ENCODE data around the gene AP2A1. TPM values are rescaled to one million over a fixed set of nuclear protein-coding genes. Genes with fewer than 3 reads are reported as not detected.
"Not testable (repeated sequence)": the region's sequence is repeated elsewhere in the genome, so short reads cannot be mapped to it uniquely, and the experiment has no call there.

AP2A1 gene
- 52.1 and 129 TPM in 2 replicates for total RNA-seq

DNA sequence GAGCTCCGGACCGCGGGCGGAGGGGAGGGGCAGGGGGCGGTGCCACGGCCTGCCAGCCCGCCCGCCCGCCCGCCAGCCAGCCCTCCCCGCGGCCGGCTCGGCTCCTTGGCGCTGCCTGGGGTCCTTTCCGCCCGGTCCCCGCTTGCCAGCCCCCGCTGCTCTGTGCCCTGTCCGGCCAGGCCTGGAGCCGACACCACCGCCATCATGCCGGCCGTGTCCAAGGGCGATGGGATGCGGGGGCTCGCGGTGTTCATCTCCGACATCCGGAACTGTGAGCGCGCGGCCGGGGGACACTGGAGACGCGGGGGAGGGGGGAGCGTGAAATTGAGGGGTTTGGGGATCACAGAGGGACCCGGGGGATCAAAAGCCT, at the start of gene AP2A1:
Gene AP2A1 (plus strand): TSS at position 72 of the 370 bp plus-strand sequence. CDS start 133 bp downstream, at position 205.
- DNase-seq: no peak

DNA sequence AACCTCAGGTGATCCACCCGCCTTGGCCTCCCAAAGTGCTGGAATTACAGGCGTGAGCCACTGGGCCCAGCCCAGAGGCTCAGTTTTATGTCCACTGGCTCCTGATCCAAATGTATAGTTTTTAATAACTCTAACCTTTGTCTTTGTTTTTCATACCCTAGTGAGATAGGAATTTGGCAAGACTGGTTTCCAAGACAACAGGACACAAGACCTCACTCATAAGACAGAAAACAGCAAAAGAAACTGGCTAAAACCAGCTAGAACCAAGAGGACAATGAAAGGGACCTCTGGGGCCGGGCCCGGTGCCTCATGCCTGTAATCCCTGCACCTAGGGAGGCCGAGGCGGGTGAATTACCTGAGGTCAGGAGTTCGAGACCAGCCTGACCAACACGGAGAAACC, 48.3 kb upstream of the AP2A1 start:
- DNase-seq: peak; percentile 19

DNA sequence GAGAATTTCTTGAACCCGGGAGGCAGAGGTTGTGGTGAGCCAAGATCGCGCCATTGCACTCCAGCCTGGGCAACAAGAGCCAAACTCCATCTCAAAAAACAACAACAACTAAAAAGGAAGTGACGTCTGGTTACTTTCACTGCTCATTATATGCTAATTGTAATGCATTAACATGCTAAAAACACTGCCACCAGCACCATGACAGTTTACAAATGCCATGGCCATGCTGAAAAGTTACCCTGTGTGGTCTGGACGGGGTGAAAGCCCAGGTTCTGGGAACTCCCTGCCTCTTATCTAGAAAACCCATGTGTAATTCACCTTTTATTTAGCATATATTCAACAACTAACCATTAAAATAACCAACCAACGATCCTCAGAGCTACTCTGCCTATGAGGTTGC, 47.8 kb upstream of the AP2A1 start:
- no peak for DNase-seq

DNA sequence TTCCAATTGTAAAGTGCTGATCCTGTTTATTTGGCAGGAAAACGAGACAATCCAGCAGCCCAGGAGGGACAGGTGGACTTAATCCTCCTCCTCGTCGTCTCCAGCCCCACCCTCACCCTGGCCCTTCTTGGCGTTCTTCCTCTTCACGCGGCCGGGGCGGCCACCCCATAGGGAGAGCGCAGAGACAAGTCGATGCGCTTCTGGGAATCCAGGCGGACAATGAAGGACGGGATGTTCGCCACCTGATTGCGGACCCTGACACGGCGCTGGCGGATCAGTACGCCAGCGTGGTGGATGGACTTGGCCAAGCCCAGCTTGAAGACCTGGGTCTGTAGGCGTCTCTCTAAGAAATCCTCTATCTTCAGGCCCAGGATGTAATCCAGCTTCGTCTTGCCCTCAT, 47.4 kb upstream of the AP2A1 start:
- DNase-seq: not testable (repeated sequence)

DNA sequence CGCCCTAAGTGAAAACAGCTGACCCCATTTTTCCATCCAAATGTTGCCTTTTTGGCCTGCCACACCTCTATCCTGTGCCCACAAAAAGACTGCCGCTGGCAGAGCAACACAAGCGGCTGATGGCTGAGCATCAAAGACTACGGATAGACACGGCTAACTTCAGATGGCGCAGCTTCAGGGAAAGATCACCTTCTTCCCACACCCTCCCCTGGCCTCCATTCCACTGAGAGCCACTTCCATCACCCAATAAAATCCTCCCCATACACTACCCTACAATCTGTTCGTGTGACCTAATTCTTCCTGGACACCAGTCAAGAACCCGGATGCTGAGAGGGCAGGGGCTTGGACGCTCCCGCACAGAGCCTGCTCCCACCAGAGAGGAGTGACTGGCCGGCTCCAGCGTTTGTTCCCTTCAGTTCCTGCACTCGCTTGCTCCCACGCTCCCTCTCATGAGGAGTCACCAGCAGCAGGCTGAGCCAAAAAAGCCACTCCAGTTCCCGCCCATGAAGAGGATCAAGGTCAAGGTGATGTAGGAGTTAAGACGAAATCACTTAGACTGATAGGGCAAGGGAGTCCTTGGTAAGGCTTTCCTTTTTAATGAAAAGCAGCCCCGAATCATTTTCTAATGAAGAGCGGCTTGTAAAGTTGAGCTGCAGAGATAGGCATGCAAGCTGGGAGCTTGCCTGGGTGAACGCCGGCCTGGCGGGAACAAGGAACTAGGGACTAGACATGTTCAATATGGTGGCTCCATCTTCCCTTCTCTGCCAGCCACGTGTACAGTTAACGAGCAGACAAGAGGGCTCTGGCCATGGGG, 39.4 kb upstream of the AP2A1 start:
- no peak for DNase-seq

DNA sequence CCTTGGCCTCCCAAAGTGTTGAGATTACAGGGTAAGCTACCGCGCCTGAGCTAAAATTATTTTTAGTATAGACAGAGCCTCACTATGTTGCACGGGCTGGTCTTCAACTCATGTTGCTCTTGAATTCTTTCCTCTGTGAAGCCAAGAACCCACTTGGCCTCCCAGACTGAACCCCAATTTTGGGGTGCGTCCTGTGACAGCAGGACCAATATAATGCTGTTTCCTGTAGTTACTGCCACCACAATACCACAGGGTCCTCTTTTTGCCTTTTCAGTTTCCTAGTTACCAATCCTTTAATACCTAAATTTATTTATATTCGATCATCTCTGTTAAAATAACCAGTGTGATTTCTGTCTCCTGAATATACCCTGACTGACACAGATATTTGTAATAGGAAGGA, 36.6 kb upstream of the AP2A1 start:
- no peak for DNase-seq

DNA sequence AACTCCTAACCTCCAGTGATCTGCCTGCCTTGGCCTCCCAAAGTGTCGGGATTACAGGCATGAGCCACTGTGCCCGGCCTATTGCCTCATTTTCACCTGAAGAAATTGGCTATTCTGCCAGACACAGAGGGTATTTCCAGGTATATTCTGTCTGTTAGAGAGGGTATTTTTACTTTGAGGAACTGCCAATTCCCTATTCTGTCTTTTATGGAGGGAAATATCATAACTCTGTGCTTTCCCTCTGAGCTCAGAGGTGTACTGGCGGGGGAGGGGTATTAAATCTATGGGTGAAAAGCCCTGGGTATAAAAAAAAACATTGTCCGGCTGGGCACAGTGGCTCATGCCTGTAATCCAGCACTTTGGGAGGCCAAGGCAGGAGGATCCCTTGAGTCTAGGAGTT, 28.5 kb upstream of the AP2A1 start:
- DNase-seq: no peak

DNA sequence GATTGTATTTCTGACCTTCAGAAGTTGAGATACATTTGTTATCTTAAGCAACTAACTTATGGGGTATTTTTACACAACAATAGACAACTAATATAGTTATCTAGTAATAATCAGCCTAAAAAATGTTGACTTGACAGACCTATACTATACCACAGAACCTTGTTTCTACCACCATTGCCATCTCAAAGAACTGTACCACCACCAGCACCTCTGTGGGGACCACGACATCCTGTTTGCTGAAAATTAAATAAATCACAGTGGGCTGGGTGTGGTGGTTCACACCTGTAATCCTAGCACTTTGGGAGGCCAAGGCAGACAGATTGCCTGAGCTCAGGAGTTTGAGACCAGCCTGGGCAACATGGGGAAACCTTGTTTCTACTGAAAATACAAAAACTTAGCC, 27.7 kb upstream of the AP2A1 start:
- no peak for DNase-seq

DNA sequence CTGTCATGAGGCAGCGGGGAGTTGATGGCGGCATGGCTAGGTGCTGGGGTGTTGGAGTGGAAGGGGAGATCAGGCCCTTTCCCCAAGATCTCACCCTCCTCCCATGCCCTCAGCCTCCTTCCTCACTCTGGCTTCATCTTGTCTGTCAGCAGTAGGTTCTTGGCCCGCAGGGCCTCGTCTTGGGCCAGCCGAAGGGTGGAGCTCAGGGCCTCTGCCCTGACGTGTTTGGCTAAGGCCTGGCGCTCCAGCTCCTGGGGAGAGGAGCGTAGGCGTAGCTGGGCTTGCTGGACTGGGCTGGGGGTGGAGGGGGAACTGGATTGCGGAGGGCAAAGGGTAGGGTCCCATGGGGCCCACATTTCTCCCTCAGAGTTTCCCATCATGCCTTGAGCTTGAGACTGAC, 26.9 kb upstream of the AP2A1 start:
- no peak for DNase-seq

DNA sequence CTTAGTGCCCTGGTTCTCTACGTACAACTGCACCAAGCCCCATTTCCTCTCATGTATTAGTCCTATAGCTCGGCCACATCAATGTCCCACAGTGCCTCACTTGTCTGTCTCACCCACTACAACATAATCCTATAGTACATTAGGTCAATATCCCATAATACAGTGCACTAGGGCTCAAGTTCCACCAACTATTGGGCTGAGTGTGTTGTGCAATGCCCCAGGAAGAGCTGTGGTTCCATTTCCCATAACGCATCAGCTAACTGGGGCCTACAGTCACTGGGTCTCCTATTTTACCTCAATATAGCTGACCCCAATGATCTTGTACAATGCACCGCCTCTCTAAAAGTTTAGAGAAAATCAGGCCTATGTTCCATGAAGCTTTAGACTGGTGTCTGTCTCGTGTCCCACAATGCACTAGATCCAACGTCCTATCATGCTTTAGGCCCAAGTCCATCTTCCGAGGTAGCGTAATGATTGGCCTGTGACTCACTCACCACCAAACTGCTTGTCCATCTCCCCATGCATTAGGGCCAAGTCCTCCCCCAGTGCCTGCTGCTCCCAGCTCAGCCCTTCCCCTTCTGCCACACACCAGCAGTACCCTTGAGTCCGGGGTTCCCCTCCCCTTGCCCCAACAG, 25.5 kb upstream of the AP2A1 start:
- DNase-seq: no peak

DNA sequence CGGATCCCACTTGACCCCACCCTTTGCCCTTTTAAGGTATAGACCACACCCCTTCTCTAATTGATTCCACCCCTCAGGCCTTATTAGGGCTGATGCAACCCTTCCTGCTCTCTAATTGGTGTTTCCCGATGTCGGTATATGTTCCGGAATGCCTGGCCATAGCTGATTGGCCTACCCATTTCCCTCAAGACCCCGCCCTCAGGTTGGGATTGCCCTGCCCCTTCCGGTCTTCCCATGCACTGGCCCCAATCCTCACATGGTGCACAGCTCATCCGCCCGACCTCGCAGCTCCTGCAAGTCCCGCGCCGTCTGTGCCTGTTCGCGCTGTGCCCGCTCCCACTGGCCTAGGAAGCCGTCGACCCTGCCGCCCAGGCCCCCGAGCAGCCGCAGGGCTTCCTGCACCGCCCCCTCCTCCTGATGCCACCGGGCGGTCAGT, 21.8 kb upstream of the AP2A1 start:
- no peak for DNase-seq

DNA sequence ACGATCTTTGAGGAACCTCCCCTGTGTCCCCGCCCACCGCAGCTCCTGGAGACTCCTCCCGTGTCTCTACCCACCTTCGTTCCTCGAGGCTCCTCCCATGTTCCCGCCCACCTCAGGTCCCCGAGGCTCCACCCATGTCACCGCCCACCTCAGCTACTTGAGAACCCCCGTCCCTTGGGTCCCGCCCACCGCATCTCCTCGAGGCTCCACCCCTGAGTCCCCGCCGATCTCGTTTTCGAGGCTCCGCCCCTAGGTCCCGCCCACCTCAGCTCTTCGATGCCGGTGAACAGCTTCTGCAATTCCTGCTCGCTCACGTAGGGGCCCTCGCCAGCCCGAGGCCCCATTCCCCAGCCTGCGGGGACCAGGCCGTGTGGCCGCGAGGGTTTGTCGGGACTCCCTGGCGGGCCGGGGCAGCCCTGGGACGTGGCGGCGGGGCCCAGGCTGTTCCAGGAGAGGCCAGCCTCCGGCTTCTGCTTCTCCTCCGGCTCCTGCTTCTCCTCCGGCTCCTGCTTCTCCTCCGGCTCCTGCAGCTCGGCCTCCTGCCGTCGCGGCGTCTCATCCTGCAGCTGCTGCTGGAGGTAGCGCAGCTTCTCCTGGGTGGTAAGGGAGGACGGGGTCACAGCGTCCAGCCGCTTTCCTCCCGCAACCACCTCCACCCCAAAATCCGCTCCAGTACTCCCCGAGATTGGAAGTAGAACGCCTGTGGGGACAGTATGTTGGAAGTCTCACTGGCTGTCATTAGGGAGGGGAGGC, 20.4 kb upstream of the AP2A1 start:
- peak; percentile 63 for DNase-seq

DNA sequence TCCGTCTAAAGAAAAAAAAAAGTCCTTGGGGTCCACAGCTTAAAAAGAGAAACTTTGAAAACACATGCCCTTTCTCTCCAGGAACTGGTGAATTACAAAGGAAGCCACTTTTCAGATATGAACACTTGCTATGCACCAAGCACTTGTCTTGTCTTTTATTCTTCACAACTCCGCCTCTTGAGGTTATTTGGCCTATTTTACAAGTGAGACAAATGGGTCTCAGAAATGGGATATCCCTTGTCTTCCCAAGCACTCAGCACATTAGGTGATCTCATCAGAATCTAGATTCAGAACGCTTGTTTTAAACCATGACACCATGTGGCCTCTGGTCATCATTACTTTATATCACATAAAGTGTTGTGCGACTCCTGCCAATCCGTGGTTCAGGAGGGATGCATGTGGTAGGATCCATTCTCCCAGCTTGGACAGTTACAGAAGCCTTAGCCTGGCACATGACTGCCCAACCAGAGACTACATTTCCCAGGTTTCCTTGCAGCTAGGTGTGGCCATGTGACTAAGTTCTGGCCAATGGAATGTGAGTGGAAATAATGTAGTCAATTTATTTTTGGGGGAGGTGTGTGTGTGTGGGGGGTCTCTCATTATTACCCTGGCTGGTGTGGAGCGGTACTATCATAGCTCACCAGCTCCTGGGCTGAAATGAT, 17.6 kb upstream of the AP2A1 start:
- peak; percentile 52 for DNase-seq

DNA sequence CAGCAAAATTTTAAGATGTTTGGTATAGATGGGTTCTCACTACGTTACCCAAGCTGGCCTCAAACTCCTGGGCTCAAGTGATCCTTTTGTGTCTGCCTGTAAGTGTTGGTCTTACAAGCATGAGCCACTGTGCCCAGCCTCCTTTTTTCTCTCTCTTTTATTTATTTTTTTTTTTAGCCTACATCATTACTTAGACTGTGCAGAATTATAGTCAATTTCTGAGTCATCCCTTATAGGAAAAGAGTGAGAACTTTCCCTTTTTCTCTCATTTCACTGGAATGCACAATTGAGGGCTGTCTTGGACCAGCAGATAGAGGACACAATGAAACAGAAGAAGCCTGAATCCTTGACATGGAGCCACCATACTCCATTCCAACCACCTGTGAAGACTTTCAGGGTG, 17.0 kb upstream of the AP2A1 start:
- no peak for DNase-seq

DNA sequence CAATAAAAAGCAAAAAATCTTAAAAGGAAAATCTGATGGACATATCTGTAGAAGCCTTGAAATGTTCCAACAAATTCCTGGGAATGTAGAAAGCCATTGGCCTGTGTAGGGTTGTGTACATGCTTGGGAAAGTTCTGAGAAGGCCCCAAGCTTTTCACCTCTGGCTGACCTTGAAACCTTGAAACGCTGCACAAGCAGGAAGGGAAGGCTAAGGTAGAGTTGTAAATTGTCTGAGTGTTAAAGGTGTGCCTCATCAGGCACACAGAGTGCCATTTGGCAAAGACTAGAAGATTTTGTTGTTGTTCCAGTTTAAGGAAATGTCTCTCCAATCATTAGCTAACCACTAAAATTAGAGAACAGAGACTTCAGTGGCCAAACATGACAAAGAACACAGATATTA, 14.1 kb upstream of the AP2A1 start:
- DNase-seq: no peak

DNA sequence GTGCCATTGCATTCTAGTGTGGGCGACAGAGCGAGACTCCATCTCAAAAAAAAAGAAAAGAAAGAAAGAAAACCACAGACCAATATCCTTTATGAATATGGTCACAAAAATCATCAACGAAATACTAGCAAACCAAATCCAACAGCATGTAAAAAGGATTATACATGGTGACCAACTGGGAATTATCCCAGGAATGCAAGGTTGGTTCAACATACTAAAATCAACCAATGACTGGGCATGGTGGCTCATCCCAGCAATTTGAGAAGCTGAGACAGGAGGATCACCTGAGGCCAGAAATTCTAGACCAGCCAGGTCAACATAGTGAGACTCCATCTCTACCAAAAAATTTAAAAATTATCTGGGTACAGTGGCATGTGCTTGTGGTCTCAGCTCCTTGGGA, 10.8 kb upstream of the AP2A1 start:
- DNase-seq: no peak

DNA sequence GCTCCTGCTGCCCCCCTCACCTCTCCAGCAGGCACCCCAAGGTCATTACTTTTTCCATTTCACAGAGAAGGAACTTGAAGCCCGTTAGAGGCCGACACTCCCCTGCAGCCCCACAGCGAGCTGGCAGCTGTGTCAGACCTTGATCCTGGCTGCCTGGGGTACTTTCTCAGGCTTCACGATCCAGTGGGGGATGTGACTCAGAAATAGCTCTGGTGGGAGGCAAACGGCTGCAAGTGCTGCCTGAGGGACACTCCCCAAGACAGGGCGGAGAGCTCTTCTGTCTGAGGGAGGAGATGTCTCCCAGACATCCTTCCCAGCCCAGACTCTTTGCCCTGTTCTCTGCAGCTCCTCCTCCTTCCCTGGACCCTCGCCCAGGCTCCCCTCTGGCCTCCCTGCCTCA, 8.5 kb upstream of the AP2A1 start:
- no peak for DNase-seq

DNA sequence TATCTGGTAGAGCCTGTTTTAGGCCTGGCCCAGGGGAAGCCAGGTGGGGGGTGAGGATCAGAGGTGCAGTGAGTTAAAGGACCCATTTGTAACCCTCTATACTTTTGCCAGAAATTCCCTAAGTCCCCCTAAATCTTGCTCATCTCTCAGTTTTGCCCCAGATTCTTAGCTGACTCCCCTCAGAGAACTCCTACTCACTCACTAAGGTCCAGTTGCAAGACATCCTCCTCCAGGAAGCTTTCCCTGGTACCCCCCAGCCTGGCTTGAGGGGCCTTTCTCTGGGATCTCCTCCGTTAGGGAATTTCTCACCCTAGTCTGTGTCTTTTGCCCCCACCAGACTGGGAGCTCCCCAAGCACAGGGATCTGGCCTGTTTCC, 5.6 kb upstream of the AP2A1 start:
- no peak for DNase-seq

DNA sequence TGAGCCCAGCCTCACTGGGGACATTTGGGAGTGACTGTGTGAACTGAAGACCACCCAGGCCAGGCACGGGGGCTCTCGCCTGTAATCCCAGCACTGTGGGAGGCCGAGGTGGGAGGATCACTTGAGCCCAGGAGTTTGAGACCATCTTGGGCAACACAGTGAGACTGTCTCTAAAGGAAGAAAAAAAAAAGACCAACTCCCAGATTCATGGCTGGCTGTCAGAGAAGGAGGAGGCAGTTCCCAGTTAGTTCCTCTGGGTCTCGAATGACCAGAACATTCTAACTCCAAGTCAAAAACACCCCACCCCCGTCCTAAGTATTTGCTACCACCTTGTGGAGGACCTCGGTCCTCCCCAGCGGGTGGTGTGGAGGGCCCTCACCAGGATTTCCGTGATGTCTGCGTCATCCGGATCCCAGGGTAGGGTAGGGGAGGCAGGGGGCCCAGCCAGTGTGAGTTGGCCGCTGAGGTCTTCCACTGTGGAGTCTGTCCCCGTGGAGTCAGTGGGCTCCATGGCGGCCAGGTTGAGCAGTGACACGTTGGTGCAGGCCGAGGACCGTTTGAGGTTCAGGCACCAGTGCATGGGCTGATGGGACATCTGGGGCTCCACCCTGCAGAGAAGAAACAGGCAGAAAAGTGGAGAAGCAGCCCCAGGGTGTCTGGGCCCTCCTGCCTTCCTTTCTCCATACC, 5.0 kb upstream of the AP2A1 start:
- DNase-seq: peak; percentile 78

DNA sequence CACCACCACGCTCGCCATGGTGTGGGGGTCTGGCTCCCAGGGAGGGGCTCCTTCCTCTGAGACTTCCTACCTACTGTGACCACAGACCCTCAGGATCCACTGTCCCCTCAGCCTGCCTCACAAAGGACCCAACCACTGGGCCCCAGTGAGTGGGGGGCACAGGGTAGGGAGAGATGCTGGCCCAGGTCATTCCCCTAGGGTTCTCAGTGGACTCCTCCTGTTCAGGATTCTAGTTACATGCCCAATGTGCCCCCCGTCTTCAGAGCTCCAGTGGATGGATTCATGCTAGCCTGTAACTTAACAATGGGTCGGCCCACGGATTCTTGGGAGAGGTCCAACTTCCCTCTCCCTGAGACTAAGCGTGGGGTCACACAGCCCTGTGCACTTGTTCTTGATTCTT, 3.6 kb upstream of the AP2A1 start, which contains the start of gene TSKS:
Gene TSKS (minus strand): TSS at position 77 of the 400 bp plus-strand sequence. CDS start 59 bp downstream, at position 18.
- DNase-seq: no peak

DNA sequence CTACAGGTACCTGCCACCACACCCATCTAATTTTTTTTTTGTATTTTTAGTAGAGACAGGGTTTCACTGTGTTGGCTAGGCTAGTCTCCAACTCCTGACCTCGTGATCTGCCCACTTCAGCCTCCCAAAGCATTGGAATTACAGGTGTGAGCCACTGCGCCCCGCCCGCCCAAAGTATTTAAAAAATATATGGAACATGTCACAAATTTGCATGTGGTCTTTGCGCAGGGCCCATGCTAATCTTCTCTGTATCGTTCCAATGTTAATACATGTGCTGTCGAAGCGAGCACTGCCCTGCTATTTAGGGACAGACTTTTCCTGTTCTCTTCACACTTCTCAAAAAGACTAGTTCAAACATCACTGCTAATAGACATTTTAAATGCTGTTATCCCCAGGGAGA, 2.5 kb upstream of the AP2A1 start:
- DNase-seq: no peak

Measured in dermis blood vessel endothelial cell (primary cell).